GM12878 (cell line): Measurements from ENCODE around the gene FBXO7. TPM values are rescaled to one million over a fixed set of nuclear protein-coding genes. Genes with fewer than 3 reads are reported as not detected.

ENCODE experiments used
- ATAC-seq: fragments of 200-7000 bp; cut with Tn5 transposase; 3 replicates; pipeline ENCODE4 v1.9.1; 2020; ENCODE audit warnings: mild to moderate bottlenecking, moderate library complexity
- BruUV-seq: library from RNA; stranded (reverse); fragments of 400-500 nt; replicated peaks from 2 replicates; lab custom pipeline; 2021; lab: Mats Ljungman, UMichigan
- CTCF ChIA-PET: fragments of 300-600 bp; sonication (Branson Sonifier 250); formaldehyde crosslinking; extraction: SDS; loops from one replicate; lab custom pipeline; 2021; ENCODE audit warnings: inconsistent platforms; lab: Yijun Ruan, JAX
- POLR2A ChIA-PET: fragments of 350-600 bp; formaldehyde crosslinking; extraction: SDS; loops from one replicate; lab custom pipeline; 2021; ENCODE audit warnings: inconsistent platforms; lab: Charles Lee
- RAD21 ChIA-PET: fragments of 300-600 bp; sonication (Branson Sonifier 250); formaldehyde crosslinking; loops from one replicate; lab custom pipeline; 2023; ENCODE audit warnings: antibody characterized with exemption; ENCODE audit not compliant: unreplicated experiment; lab: Charles Lee
- SMC1A ChIA-PET: fragments of 300-600 bp; sonication (Branson Sonifier 250); formaldehyde crosslinking; loops from one replicate; lab custom pipeline; 2023; ENCODE audit not compliant: unreplicated experiment, uncharacterized antibody; lab: Charles Lee
- DNase-seq: peaks from one replicate; pipeline ENCODE4 v3.0.0-alpha.2; 2011; ENCODE audit warnings: low read depth, low spot score
- FAIRE-seq: peaks from 3 replicates; lab custom pipeline; 2011; peaks lifted over from hg19 to GRCh38; lab: Jason Lieb, UNC
- H2AFZ ChIP-seq: 2 replicates; pipeline ENCODE4 v1.6.0; 2011; ENCODE audit warnings: low read depth, low read length, control low read depth; ENCODE audit not compliant: control insufficient read depth
- H3K27ac ChIP-seq: 2 replicates; pipeline ENCODE4 v1.5.1; 2011; ENCODE audit warnings: control low read depth; ENCODE audit not compliant: control insufficient read depth, insufficient read depth
- H3K27me3 ChIP-seq, 2 experiments: replicated peaks in 1 of 2; 2 replicates each; pipeline versions ENCODE4 v1.6.0 to v1.6.1; 2011; ENCODE audit warnings: low read length in 1 of 2; ENCODE audit not compliant: control insufficient read depth in 2 of 2, insufficient read depth in 2 of 2
- H3K36me3 ChIP-seq, 2 experiments: 2 replicates each; pipeline ENCODE4 v1.5.1; 2011; ENCODE audit warnings: low read length in 1 of 2; ENCODE audit not compliant: control insufficient read depth in 2 of 2, insufficient read depth in 2 of 2
- H3K4me1 ChIP-seq: 2 replicates; pipeline ENCODE4 v1.6.1; 2011; ENCODE audit warnings: mild to moderate bottlenecking, low read length, moderate library complexity, mixed read lengths; ENCODE audit not compliant: control insufficient read depth, insufficient read depth
- H3K4me2 ChIP-seq: 2 replicates; pipeline ENCODE4 v1.6.0; 2011; ENCODE audit warnings: control low read depth; ENCODE audit not compliant: control insufficient read depth, insufficient read depth
- H3K4me3 ChIP-seq: fragments of 200-600 bp; sonication (generic); 2 replicates; pipeline ENCODE4 v1.5.1; 2016
- H3K79me2 ChIP-seq: 2 replicates; pipeline ENCODE4 v1.6.0; 2011; ENCODE audit warnings: low read length; ENCODE audit not compliant: control insufficient read depth, insufficient read depth
- H3K9ac ChIP-seq: 2 replicates; pipeline ENCODE4 v1.8.0; 2011; ENCODE audit warnings: low read length, control low read depth, mixed read lengths; ENCODE audit not compliant: control insufficient read depth, insufficient read depth
- H3K9me3 ChIP-seq: replicated peaks from 3 replicates; pipeline ENCODE4 v1.5.1; 2011; ENCODE audit warnings: mild to moderate bottlenecking, low read length; ENCODE audit not compliant: control insufficient read depth, insufficient read depth
- H4K20me1 ChIP-seq: 2 replicates; pipeline ENCODE4 v1.6.0; 2011; ENCODE audit not compliant: control insufficient read depth, insufficient read depth
- CEBPB ChIP-seq, 2 experiments: fragments of 150-350 bp in 1 of 2; IDR thresholded peaks; 2 replicates each; pipeline ENCODE4 v1.6.1; 2012 to 2014; ENCODE audit warnings: low read depth in 2 of 2, low read length in 2 of 2, borderline replicate concordance in 1 of 2, inconsistent platforms in 1 of 2
- HDGF ChIP-seq: fragments of 450-650 bp; IDR thresholded peaks from 2 replicates; pipeline ENCODE4 v1.6.1; 2016; ENCODE audit warnings: antibody characterized with exemption
- MYC ChIP-seq: IDR thresholded peaks from 2 replicates; pipeline ENCODE4 v1.6.1; 2011; ENCODE audit warnings: mild to moderate bottlenecking, low read length, moderate library complexity, inconsistent platforms; ENCODE audit not compliant: insufficient read depth, insufficient replicate concordance, insufficient read length, severe bottlenecking
- NR2C2 ChIP-seq: IDR thresholded peaks from 2 replicates; pipeline ENCODE4 v1.6.1; 2011; ENCODE audit warnings: borderline replicate concordance, low read depth; ENCODE audit not compliant: control insufficient read depth, insufficient read length
- NRF1 ChIP-seq: conservative IDR thresholded peaks from 2 replicates; pipeline ENCODE4 v1.6.1; 2011; ENCODE audit warnings: mild to moderate bottlenecking, low read depth, low read length, improper control_type of control experiment
- POLR2A ChIP-seq: IDR thresholded peaks from 2 replicates; pipeline ENCODE4 v1.6.1; 2011; ENCODE audit warnings: low read depth, mild to moderate bottlenecking, low read length
- POLR2AphosphoS2 ChIP-seq: IDR thresholded peaks from 2 replicates; pipeline ENCODE4 v1.6.1; 2011; ENCODE audit warnings: low read depth, mild to moderate bottlenecking, low read length, improper control_type of control experiment, moderate library complexity
- RELA ChIP-seq: fragments of 450-650 bp; IDR thresholded peaks from 2 replicates; pipeline ENCODE4 v1.8.0; 2014; ENCODE audit warnings: borderline replicate concordance; ENCODE audit not compliant: partially characterized antibody
- SMAD5 ChIP-seq: IDR thresholded peaks from 2 replicates; pipeline ENCODE4 v1.6.1; 2016; ENCODE audit warnings: antibody characterized with exemption, low read depth
- SP1 ChIP-seq: IDR thresholded peaks from one replicate; pipeline ENCODE4 v1.6.1; 2011; ENCODE audit warnings: low read depth, low read length
- ZNF622 ChIP-seq: fragments of 450-650 bp; IDR thresholded peaks from 2 replicates; pipeline ENCODE4 v1.6.1; 2017; ENCODE audit warnings: mild to moderate bottlenecking, inconsistent platforms
- whole genome bisulfite sequencing: methylation state at CpG from one replicate; pipeline ENCODE4 v1.1.6; 2016; ENCODE audit warnings: low lambda C conversion rate; ENCODE audit not compliant: insufficient replicate concordance, insufficient coverage; ENCODE audit errors: missing lambda C conversion rate; 5-methylcytosine and 5-hydroxymethylcytosine counted together
- in situ Hi-C: fragments of 300-500 bp; cut with MboI; formaldehyde crosslinking; loops from 9 replicates; pipeline ENCODE4 v1.14.3; 2018; ENCODE audit warnings: mixed read lengths
- intact Hi-C: fragments of 100-400 bp; cut with micrococcal nuclease; formaldehyde crosslinking; loops from one replicate; pipeline ENCODE4 v1.14.2; 2022; ENCODE audit not compliant: unreplicated experiment
- polyA plus RNA-seq, 11 experiments: library from polyadenylated mRNA; depleted of rRNA in 4 of 11; unstranded in 6 of 11; stranded (reverse) in 5 of 11; fragments of >200 nt; fragmentation: Nextera tagmentation in 4 of 11; fragmentation: Illumina TruSeq in 1 of 11; extraction: Ambion mirVana in 4 of 11; extraction: Trizol in 1 of 11; gene quantifications; 1 replicate in 1 of 11; 2 replicates in 10 of 11; pipeline versions ENCODE4 v1.2.1 to v1.2.3, GENCODE V29; 2011 to 2016; ENCODE audit warnings: inconsistent platforms in 2 of 11, missing spikeins in 2 of 11, low read depth in 1 of 11
- total RNA-seq, 4 experiments: library from RNA; depleted of rRNA in 3 of 4; stranded (reverse); fragments of >200 nt in 3 of 4; fragmentation: Illumina TruSeq in 1 of 4; extraction: Trizol in 1 of 4; gene quantifications; 2 replicates each; pipeline versions ENCODE4 v1.2.1 to v1.2.3, GENCODE V29; 2013 to 2021
- TF ChIP-seq, protein P1 (sequence below): IDR thresholded peaks from 2 replicates; pipeline ENCODE4 v1.6.1; 2011; ENCODE audit warnings: mild to moderate bottlenecking, low read depth, low read length, moderate library complexity; ENCODE audit not compliant: insufficient replicate concordance
- TF ChIP-seq, protein P2 (sequence below): fragments of 450-650 bp; IDR thresholded peaks from 2 replicates; pipeline ENCODE4 v1.6.1; 2017; ENCODE audit warnings: antibody characterized with exemption, mild to moderate bottlenecking, moderate library complexity

FBXO7 gene
- total and polyA plus RNA-seq, 10 of the 15 experiments (the other 5 are each of a cell fraction or from before 2014, with no cell fraction given) = 37.3 to 192 (median 110) TPM

DNA sequence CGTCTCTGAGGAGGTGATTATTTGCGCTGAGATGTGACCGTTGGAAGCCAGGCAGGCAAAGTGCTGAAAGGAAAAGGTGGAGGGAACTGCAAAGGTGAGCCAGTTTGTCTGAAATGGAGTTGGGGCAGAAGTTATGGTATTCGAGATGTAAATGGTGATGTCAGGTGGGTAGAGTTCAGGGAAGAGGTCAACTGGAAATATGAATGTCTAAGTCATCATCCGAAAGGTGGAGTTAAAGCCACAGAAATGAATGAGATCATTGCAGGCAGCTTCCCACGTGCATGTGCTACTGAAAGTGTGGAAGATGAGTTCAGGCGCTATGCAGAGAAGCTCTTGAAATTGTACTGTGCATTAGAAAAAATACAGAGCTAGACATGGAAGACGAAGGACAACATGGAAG, 8.1 kb upstream of the FBXO7 start:
- no peak overlapping the region for H3K9ac ChIP-seq
- H3K27ac ChIP-seq = no peak overlapping the region
- CTCF ChIA-PET = interaction anchor here (0.7 kb wide), 1 partner anchor 73 kb away, joined by 3 read pairs; no protein-coding TSS in a partner anchor
- H3K79me2 ChIP-seq = no peaks in the 10 kb centered on the region
- no peaks in the 10 kb centered on the region for H3K36me3 ChIP-seq
- FAIRE-seq (no peak), ATAC-seq (no peak)
- in situ Hi-C loops = no loop called here
- H2AFZ ChIP-seq = no peak overlapping the region
- WGBS = 46% methylated on average over 8 of the region's 8 CpGs
- RAD21 ChIA-PET = no interaction called here
- SMC1A ChIA-PET = interaction anchor here (0.5 to 0.8 kb wide), 2 partner anchors 24 to 487 kb away, joined by 3 read pairs; no protein-coding TSS in a partner anchor
- H3K4me1 ChIP-seq = no peaks in the 10 kb centered on the region
- no peaks in the 10 kb centered on the region for H4K20me1 ChIP-seq
- POLR2A ChIA-PET = no interaction called here
- no peaks in the 10 kb centered on the region for H3K9me3 ChIP-seq
- intact Hi-C loops = no loop called here
- H3K4me2 ChIP-seq = no peak overlapping the region
- no peaks in the 10 kb centered on the region; a peak in 1 of 4 replicates for H3K27me3 ChIP-seq
- no peak overlapping the region for H3K4me3 ChIP-seq
- TF ChIP-seq POLR2A (no peak), SP1 (no peak), MYC (no peak), ZNF622 (no peak), RELA (no peak), POLR2AphosphoS2 (no peak), HDGF (no peak), CEBPB (IDR thresholded peaks at IDR 0.05; ENCODE audit: borderline replicate concordance in 1 of 2, low read depth in 2 of 2, low read length in 2 of 2) (no peak), NR2C2 (no peak), SMAD5 (no peak), NRF1 (no peak)
- TF ChIP-seq, protein P1, sequence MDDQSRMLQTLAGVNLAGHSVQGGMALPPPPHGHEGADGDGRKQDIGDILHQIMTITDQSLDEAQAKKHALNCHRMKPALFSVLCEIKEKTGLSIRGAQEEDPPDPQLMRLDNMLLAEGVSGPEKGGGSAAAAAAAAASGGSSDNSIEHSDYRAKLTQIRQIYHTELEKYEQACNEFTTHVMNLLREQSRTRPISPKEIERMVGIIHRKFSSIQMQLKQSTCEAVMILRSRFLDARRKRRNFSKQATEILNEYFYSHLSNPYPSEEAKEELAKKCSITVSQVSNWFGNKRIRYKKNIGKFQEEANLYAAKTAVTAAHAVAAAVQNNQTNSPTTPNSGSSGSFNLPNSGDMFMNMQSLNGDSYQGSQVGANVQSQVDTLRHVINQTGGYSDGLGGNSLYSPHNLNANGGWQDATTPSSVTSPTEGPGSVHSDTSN = no peak
- TF ChIP-seq, protein P2, sequence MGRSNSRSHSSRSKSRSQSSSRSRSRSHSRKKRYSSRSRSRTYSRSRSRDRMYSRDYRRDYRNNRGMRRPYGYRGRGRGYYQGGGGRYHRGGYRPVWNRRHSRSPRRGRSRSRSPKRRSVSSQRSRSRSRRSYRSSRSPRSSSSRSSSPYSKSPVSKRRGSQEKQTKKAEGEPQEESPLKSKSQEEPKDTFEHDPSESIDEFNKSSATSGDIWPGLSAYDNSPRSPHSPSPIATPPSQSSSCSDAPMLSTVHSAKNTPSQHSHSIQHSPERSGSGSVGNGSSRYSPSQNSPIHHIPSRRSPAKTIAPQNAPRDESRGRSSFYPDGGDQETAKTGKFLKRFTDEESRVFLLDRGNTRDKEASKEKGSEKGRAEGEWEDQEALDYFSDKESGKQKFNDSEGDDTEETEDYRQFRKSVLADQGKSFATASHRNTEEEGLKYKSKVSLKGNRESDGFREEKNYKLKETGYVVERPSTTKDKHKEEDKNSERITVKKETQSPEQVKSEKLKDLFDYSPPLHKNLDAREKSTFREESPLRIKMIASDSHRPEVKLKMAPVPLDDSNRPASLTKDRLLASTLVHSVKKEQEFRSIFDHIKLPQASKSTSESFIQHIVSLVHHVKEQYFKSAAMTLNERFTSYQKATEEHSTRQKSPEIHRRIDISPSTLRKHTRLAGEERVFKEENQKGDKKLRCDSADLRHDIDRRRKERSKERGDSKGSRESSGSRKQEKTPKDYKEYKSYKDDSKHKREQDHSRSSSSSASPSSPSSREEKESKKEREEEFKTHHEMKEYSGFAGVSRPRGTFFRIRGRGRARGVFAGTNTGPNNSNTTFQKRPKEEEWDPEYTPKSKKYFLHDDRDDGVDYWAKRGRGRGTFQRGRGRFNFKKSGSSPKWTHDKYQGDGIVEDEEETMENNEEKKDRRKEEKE = no peak
- TF ChIP-seq, all 136 proteins: peak for 0
- DNase-seq = no peak
- no TSS peak for BruUV-seq
